Glutamatergic neuron (in vitro differentiated cells): ENCODE measurements around the gene FSTL4. TPM values are rescaled to one million over a fixed set of nuclear protein-coding genes. Genes with fewer than 3 reads are reported as not detected.

Source experiments
- DNase-seq: peaks from one replicate; pipeline ENCODE4 v3.0.0; 2022
- H3K27ac Mint-ChIP-seq: one replicate; pipeline ENCODE4 v1.8.0; 2020; ENCODE audit warnings: mild to moderate bottlenecking, mixed read lengths, inconsistent platforms; ENCODE audit not compliant: unreplicated experiment
- H3K27me3 Mint-ChIP-seq: one replicate; pipeline ENCODE4 v1.8.0; 2020; ENCODE audit warnings: mild to moderate bottlenecking, moderate library complexity, mixed read lengths, inconsistent platforms; ENCODE audit not compliant: unreplicated experiment
- H3K36me3 Mint-ChIP-seq: one replicate; pipeline ENCODE4 v1.8.0; 2020; ENCODE audit warnings: mild to moderate bottlenecking, mixed read lengths, inconsistent platforms; ENCODE audit not compliant: unreplicated experiment
- H3K4me1 Mint-ChIP-seq: one replicate; pipeline ENCODE4 v1.8.0; 2020; ENCODE audit warnings: mild to moderate bottlenecking, low read depth, mixed read lengths, inconsistent platforms; ENCODE audit not compliant: unreplicated experiment
- H3K4me3 Mint-ChIP-seq: one replicate; pipeline ENCODE4 v1.8.0; 2020; ENCODE audit warnings: mild to moderate bottlenecking, mixed read lengths, inconsistent platforms; ENCODE audit not compliant: unreplicated experiment
- H3K9me3 Mint-ChIP-seq: one replicate; pipeline ENCODE4 v1.8.0; 2020; ENCODE audit warnings: mild to moderate bottlenecking, moderate library complexity, mixed read lengths, inconsistent platforms; ENCODE audit not compliant: unreplicated experiment
- total RNA-seq: library from RNA; stranded (reverse); fragmentation: NEBNext Ultra II Directional; extraction: Animal tissue kit (Norgen Biotek cat#: 25700); gene quantifications from one replicate; pipeline ENCODE4 v1.2.1, GENCODE V29; 2021; ENCODE audit not compliant: unreplicated experiment
- TF ChIP-seq, protein P1 (sequence below): fragments of 200-600 bp; sonication (generic); IDR thresholded peaks from one replicate; pipeline ENCODE4 v1.5.0; 2021; ENCODE audit not compliant: partially characterized antibody, unreplicated experiment

The FSTL4 gene
- total RNA-seq, 1 donor from 2014 or later = 29.0 TPM

- Mint-ChIP-seq H3K27me3 (peaks cover 4% of the 10 kb centered on the region), H3K4me1 (peaks cover 8% of the 10 kb centered on the region), H3K27ac (peak overlapping the region; percentile 34), H3K4me3 (no peak overlapping the region), H3K9me3 (peaks cover 2% of the 10 kb centered on the region), H3K36me3 (no peaks in the 10 kb centered on the region)
- no peak for DNase-seq
- TF ChIP-seq, protein P1, sequence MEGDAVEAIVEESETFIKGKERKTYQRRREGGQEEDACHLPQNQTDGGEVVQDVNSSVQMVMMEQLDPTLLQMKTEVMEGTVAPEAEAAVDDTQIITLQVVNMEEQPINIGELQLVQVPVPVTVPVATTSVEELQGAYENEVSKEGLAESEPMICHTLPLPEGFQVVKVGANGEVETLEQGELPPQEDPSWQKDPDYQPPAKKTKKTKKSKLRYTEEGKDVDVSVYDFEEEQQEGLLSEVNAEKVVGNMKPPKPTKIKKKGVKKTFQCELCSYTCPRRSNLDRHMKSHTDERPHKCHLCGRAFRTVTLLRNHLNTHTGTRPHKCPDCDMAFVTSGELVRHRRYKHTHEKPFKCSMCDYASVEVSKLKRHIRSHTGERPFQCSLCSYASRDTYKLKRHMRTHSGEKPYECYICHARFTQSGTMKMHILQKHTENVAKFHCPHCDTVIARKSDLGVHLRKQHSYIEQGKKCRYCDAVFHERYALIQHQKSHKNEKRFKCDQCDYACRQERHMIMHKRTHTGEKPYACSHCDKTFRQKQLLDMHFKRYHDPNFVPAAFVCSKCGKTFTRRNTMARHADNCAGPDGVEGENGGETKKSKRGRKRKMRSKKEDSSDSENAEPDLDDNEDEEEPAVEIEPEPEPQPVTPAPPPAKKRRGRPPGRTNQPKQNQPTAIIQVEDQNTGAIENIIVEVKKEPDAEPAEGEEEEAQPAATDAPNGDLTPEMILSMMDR = no peak
Measured at GRCh38 chr5:133259199-133259997, 352.9 kb downstream of the FSTL4 start.

- Mint-ChIP-seq H3K36me3 (no peaks in the 10 kb centered on the region), H3K4me3 (no peak overlapping the region), H3K9me3 (peaks cover 2% of the 10 kb centered on the region), H3K27me3 (peaks cover 4% of the 10 kb centered on the region), H3K4me1 (peaks cover 8% of the 10 kb centered on the region), H3K27ac (no peak overlapping the region)
- no peak for DNase-seq
- TF ChIP-seq, protein P1 = no peak
Measured at GRCh38 chr5:133257977-133258376, 354.4 kb downstream of the FSTL4 start.

- TF ChIP-seq, protein P1 = no peak
- DNase-seq = no peak
- Mint-ChIP-seq H3K4me3 (no peak overlapping the region), H3K4me1 (peaks cover 8% of the 10 kb centered on the region), H3K36me3 (no peaks in the 10 kb centered on the region), H3K27me3 (peaks cover 1% of the 10 kb centered on the region), H3K9me3 (no peaks in the 10 kb centered on the region), H3K27ac (no peak overlapping the region)
Measured at GRCh38 chr5:133256276-133256675, 356.1 kb downstream of the FSTL4 start.

- Mint-ChIP-seq H3K9me3 (peaks cover 3% of the 10 kb centered on the region), H3K4me3 (no peak overlapping the region), H3K4me1 (peaks cover 8% of the 10 kb centered on the region), H3K27me3 (peaks cover 1% of the 10 kb centered on the region), H3K27ac (no peak overlapping the region), H3K36me3 (no peaks in the 10 kb centered on the region)
- TF ChIP-seq, protein P1 = no peak
- DNase-seq = no peak
Measured at GRCh38 chr5:133254803-133255202, 357.5 kb downstream of the FSTL4 start.

DNA sequence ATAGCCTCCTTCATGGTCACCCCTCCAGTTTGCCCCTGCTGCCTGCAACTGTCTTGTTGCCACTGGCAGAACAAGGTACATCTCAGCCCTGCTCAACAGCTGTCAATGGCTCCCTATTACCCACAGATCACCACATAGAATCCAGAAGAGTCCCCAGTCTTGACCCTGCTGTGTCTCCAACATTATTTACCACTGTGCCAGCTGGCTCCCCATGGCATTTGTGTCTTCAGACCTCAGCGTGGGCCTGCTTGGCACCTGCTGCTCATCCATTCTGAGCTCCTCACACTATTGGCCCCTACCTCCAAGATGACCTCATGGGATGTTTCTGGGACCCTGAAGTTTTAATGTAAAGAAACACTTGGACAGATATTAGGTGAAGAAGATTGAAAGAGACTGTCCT lies 358.7 kb downstream of the FSTL4 start:
- Mint-ChIP-seq H3K27ac (no peak overlapping the region), H3K4me1 (peaks cover 3% of the 10 kb centered on the region), H3K27me3 (no peaks in the 10 kb centered on the region), H3K9me3 (peaks cover 3% of the 10 kb centered on the region), H3K4me3 (no peak overlapping the region), H3K36me3 (peaks cover 6% of the 10 kb centered on the region)
- TF ChIP-seq, protein P1 = no peak
- no peak for DNase-seq
